ENCODE data around the gene COL4A1. TPM values are rescaled to one million over a fixed set of nuclear protein-coding genes. Genes with fewer than 3 reads are reported as not detected.

COL4A1 gene
- total and polyA plus RNA-seq, 2 of the 13 experiments (the other 11 are each of a cell fraction or from before 2014, with no cell fraction given), result not detected

- WGBS (ENCODE audit: low lambda C conversion rate), result 58% methylated on average over 15 of the region's 15 CpGs
- in situ Hi-C loops (cut with HindIII; ENCODE audit: extremely low pct_ligation_motif_present, low pct_unique_long_range_greater_than_20kb), result loop anchor here (5.0 to 25.0 kb wide), 3 partner anchors 965 to 1898 kb away; partner anchors contain the start of genes ABHD13 and LIG4
- no peak for ATAC-seq
Observed at GRCh38 chr13:110109910-110110309, 197.0 kb downstream of the COL4A1 start.

More at GRCh38 chr13:110109910-110110309, 197.0 kb downstream of the COL4A1 start:
- no peaks in the 10 kb centered on the region for H3K36me3 ChIP-seq (replicated peaks in 1 of 2; ENCODE audit: control insufficient read depth in 1 of 2, insufficient read depth in 2 of 2, low read length in 2 of 2)
- H3K79me2 ChIP-seq (ENCODE audit: insufficient read depth, low read length), result no peaks in the 10 kb centered on the region
- H4K20me1 ChIP-seq (ENCODE audit: insufficient read depth, low read length), result no peaks in the 10 kb centered on the region
- no peaks in the 10 kb centered on the region for H3K27me3 ChIP-seq (ENCODE audit: control insufficient read depth in 1 of 2, insufficient read depth in 2 of 2, low read length in 2 of 2)
- H3K9ac ChIP-seq (ENCODE audit: insufficient read depth, low read depth, low read length), result no peak overlapping the region
- DNase-seq (ENCODE audit: low spot score), result no peak
- FAIRE-seq, result no peak
- no TSS peak for BruUV-seq (replicated peaks)
- ChIA-PET POLR2A (no interaction called here), CTCF (ENCODE audit: low intra/inter-chr PET ratio, low total read pairs) (no interaction called here)
- TF ChIP-seq ZNF274 (CRISPR knock-in tag; IDR thresholded peaks at IDR 0.05) (no peak), STAT6 (CRISPR knock-in tag; IDR thresholded peaks at IDR 0.05; ENCODE audit: borderline replicate concordance) (no peak), THRA (CRISPR knock-in tag; IDR thresholded peaks at IDR 0.05; ENCODE audit: borderline replicate concordance) (no peak), YEATS4 (CRISPR knock-in tag; IDR thresholded peaks at IDR 0.05; ENCODE audit: borderline replicate concordance) (no peak), PRDM15 (CRISPR knock-in tag; IDR thresholded peaks at IDR 0.05) (no peak), ZNF572 (CRISPR knock-in tag; IDR thresholded peaks at IDR 0.05) (no peak), TEAD3 (CRISPR knock-in tag; optimal IDR thresholded peaks at IDR 0.05; ENCODE audit: borderline replicate concordance) (no peak), FLYWCH1 (CRISPR knock-in tag; IDR thresholded peaks at IDR 0.05) (no peak), ZNF138 (CRISPR knock-in tag; IDR thresholded peaks at IDR 0.05; ENCODE audit: low read depth) (no peak), UBTF (CRISPR knock-in tag; IDR thresholded peaks at IDR 0.05) (no peak)
- no peak overlapping the region for H2AFZ ChIP-seq (ENCODE audit: low read length)
- H3K4me1 ChIP-seq (ENCODE audit: insufficient read depth, low read length), result no peaks in the 10 kb centered on the region
- no peak overlapping the region for H3K27ac ChIP-seq (ENCODE audit: extremely low read length, insufficient read depth, low read length)
- no peak overlapping the region for H3K4me2 ChIP-seq (ENCODE audit: low read depth, low read length)
- H3K4me3 ChIP-seq (replicated peaks in 1 of 3; ENCODE audit: insufficient read depth in 1 of 3, low read depth in 2 of 3, low read length in 3 of 3), result no peak overlapping the region
- intact Hi-C loops (cut with micrococcal nuclease; ENCODE audit: unreplicated experiment), result loop anchor here (1.0 to 5.0 kb wide), 3 partner anchors 318 to 1149 kb away; no protein-coding TSS in a partner anchor
- H3K9me3 ChIP-seq (ENCODE audit: low read length), result no peaks in the 10 kb centered on the region
